A204.1 (cell line): ENCODE results near the gene NIN.

Source experiments
- FAIRE-seq: peaks from 2 replicates; lab custom pipeline; 2012; peaks lifted over from hg19 to GRCh38; lab: Jason Lieb, UNC

Gene NIN

GRCh38 chr14:50830932-50831725 lies at the start of gene NIN:
NIN (minus strand) TSS chr14:50831162; CDS start chr14:50822056, 9,106 bp downstream.
- no peak for FAIRE-seq

GRCh38 chr14:50875359-50876070 lies 44.6 kb upstream of the NIN start:
- no peak for FAIRE-seq

- FAIRE-seq: no peak
Measured at GRCh38 chr14:50874757-50875156, 43.8 kb upstream of the NIN start.

- FAIRE-seq: no peak
Measured at GRCh38 chr14:50871914-50872732, 41.2 kb upstream of the NIN start, which contains the start of gene ABHD12B. ABHD12B (plus strand) TSS chr14:50872053; CDS start chr14:50872175, 122 bp downstream.

GRCh38 chr14:50871228-50871627 lies 40.3 kb upstream of the NIN start:
- FAIRE-seq: no peak

GRCh38 chr14:50865391-50866076 lies 34.6 kb upstream of the NIN start:
- no peak for FAIRE-seq

GRCh38 chr14:50864946-50865345 lies 34.0 kb upstream of the NIN start:
- FAIRE-seq: no peak

GRCh38 chr14:50864237-50864636 lies 33.3 kb upstream of the NIN start:
- FAIRE-seq: no peak

GRCh38 chr14:50862036-50862570 lies 31.1 kb upstream of the NIN start:
- FAIRE-seq: no peak

- FAIRE-seq: peak; percentile 90
Measured at GRCh38 chr14:50860478-50861086, 29.6 kb upstream of the NIN start.

- no peak for FAIRE-seq
Measured at GRCh38 chr14:50859296-50859624, 28.3 kb upstream of the NIN start.

- FAIRE-seq: no peak
Measured at GRCh38 chr14:50856660-50857059, 25.7 kb upstream of the NIN start.

GRCh38 chr14:50855558-50855957 lies 24.6 kb upstream of the NIN start:
- no peak for FAIRE-seq

- no peak for FAIRE-seq
Measured at GRCh38 chr14:50854521-50854920, 23.6 kb upstream of the NIN start.

GRCh38 chr14:50853891-50854290 lies 22.9 kb upstream of the NIN start:
- FAIRE-seq: no peak

- no peak for FAIRE-seq
Measured at GRCh38 chr14:50846226-50846880, 15.4 kb upstream of the NIN start.

- FAIRE-seq: no peak
Measured at GRCh38 chr14:50845166-50845565, 14.2 kb upstream of the NIN start.

GRCh38 chr14:50844391-50844790 lies 13.4 kb upstream of the NIN start:
- FAIRE-seq: no peak

- no peak for FAIRE-seq
Measured at GRCh38 chr14:50839691-50840090, 8.7 kb upstream of the NIN start.

- no peak for FAIRE-seq
Measured at GRCh38 chr14:50839048-50839447, 8.1 kb upstream of the NIN start.

GRCh38 chr14:50837850-50838470 lies 7.0 kb upstream of the NIN start:
- no peak for FAIRE-seq
